Mesenchymal stem cell (in vitro differentiated cells and primary cell): ENCODE results near the gene FXYD6.

Experiments used
- DNase-seq: peaks from one replicate; pipeline ENCODE4 v3.0.0-alpha.2; 2013
- H2AFZ ChIP-seq: one replicate; pipeline ENCODE4 v1.6.1; 2013; ENCODE audit warnings: low read depth, mild to moderate bottlenecking, control low read depth, inconsistent platforms, low read length, moderate library complexity
- H2AK5ac ChIP-seq: 2 replicates; pipeline ENCODE4 v1.6.1; 2013; ENCODE audit warnings: low read length, moderate library complexity, mild to moderate bottlenecking, inconsistent platforms; ENCODE audit not compliant: severe bottlenecking
- H2BK120ac ChIP-seq: one replicate; pipeline ENCODE4 v1.6.1; 2013; ENCODE audit warnings: low read depth, mild to moderate bottlenecking, inconsistent platforms, low read length, moderate library complexity
- H2BK12ac ChIP-seq, 2 experiments: one replicate each; pipeline ENCODE4 v1.6.1; 2013; ENCODE audit warnings: inconsistent platforms in 2 of 2, low read length in 2 of 2, mild to moderate bottlenecking in 2 of 2, moderate library complexity in 2 of 2, control low read depth in 1 of 2
- H2BK15ac ChIP-seq: one replicate; pipeline ENCODE4 v1.6.1; 2013; ENCODE audit warnings: mild to moderate bottlenecking, low read depth, inconsistent platforms; ENCODE audit not compliant: poor library complexity, severe bottlenecking
- H2BK5ac ChIP-seq: 2 replicates; pipeline ENCODE4 v1.6.1; 2013; ENCODE audit warnings: low read depth, mild to moderate bottlenecking, low read length, control low read depth, inconsistent platforms; ENCODE audit not compliant: poor library complexity, severe bottlenecking
- H3K14ac ChIP-seq, 2 experiments: one replicate each; pipeline ENCODE4 v1.6.1; 2013; ENCODE audit warnings: inconsistent platforms in 2 of 2, low read length in 2 of 2, control low read depth in 1 of 2, mild to moderate bottlenecking in 1 of 2, moderate library complexity in 1 of 2
- H3K18ac ChIP-seq, 2 experiments: one replicate each; pipeline ENCODE4 v1.6.1; 2013; ENCODE audit warnings: inconsistent platforms in 2 of 2, low read length in 2 of 2, control low read depth in 1 of 2, low read depth in 1 of 2, mild to moderate bottlenecking in 1 of 2
- H3K23ac ChIP-seq, 2 experiments: one replicate each; pipeline ENCODE4 v1.6.1; 2013; ENCODE audit warnings: inconsistent platforms in 2 of 2, low read length in 2 of 2, mild to moderate bottlenecking in 2 of 2, moderate library complexity in 2 of 2, control low read depth in 1 of 2
- H3K27ac ChIP-seq: 2 replicates; pipeline ENCODE4 v1.5.1; 2013; ENCODE audit warnings: mild to moderate bottlenecking, moderate library complexity, low read length, control low read depth, inconsistent platforms; ENCODE audit not compliant: poor library complexity, severe bottlenecking
- H3K27me3 ChIP-seq, 2 experiments: 2 replicates each; pipeline versions ENCODE4 v1.6.1 to v1.7.0; 2013; ENCODE audit warnings: low read length in 2 of 2, mild to moderate bottlenecking in 2 of 2, moderate library complexity in 2 of 2, control low read depth in 1 of 2, inconsistent platforms in 1 of 2; ENCODE audit not compliant: control insufficient read depth in 1 of 2, insufficient read depth in 1 of 2
- H3K36me3 ChIP-seq, 2 experiments: 2 replicates each; pipeline versions ENCODE4 v1.6.1 to v1.7.0; 2013; ENCODE audit warnings: low read length in 2 of 2, control low read depth in 1 of 2, inconsistent platforms in 1 of 2, low read depth in 1 of 2, mild to moderate bottlenecking in 1 of 2; ENCODE audit not compliant: insufficient read depth in 2 of 2, control insufficient read depth in 1 of 2
- H3K4ac ChIP-seq, 2 experiments: one replicate each; pipeline ENCODE4 v1.6.1; 2013; ENCODE audit warnings: inconsistent platforms in 2 of 2, low read length in 2 of 2, mild to moderate bottlenecking in 2 of 2, moderate library complexity in 2 of 2, control low read depth in 1 of 2, low read depth in 1 of 2
- H3K4me1 ChIP-seq: 2 replicates; pipeline ENCODE4 v1.6.1; 2013; ENCODE audit warnings: low read depth, low read length, control low read depth; ENCODE audit not compliant: control insufficient read depth, insufficient read depth
- H3K4me2 ChIP-seq: 2 replicates; pipeline ENCODE4 v1.6.1; 2013; ENCODE audit warnings: low read length, mild to moderate bottlenecking, inconsistent platforms; ENCODE audit not compliant: poor library complexity, severe bottlenecking
- H3K4me3 ChIP-seq, 2 experiments: 2 replicates each; pipeline versions ENCODE4 v1.5.1 to v1.7.0; 2013; ENCODE audit warnings: low read length in 2 of 2, mild to moderate bottlenecking in 2 of 2, control low read depth in 1 of 2, low read depth in 1 of 2; ENCODE audit not compliant: insufficient read depth in 1 of 2
- H3K79me1 ChIP-seq: replicated peaks from 2 replicates; pipeline ENCODE4 v1.6.1; 2013; ENCODE audit warnings: mild to moderate bottlenecking, control low read depth, low read length, inconsistent platforms; ENCODE audit not compliant: poor library complexity, severe bottlenecking
- H3K9ac ChIP-seq: 2 replicates; pipeline ENCODE4 v1.7.0; 2013; ENCODE audit warnings: mild to moderate bottlenecking, low read length, moderate library complexity
- H3K9me3 ChIP-seq: 2 replicates; pipeline ENCODE4 v1.7.0; 2013; ENCODE audit warnings: mild to moderate bottlenecking, low read length; ENCODE audit not compliant: control insufficient read depth
- H4K8ac ChIP-seq: one replicate; pipeline ENCODE4 v1.6.1; 2013; ENCODE audit warnings: inconsistent platforms, mild to moderate bottlenecking, low read length, moderate library complexity
- H4K91ac ChIP-seq: one replicate; pipeline ENCODE4 v1.6.1; 2013; ENCODE audit warnings: mild to moderate bottlenecking, low read length, inconsistent platforms
- WGBS: methylation state at CpG from one replicate; pipeline ENCODE4 v1.1.7; 2013; ENCODE audit warnings: mixed read lengths; 5-methylcytosine and 5-hydroxymethylcytosine counted together

The FXYD6 gene

DNA sequence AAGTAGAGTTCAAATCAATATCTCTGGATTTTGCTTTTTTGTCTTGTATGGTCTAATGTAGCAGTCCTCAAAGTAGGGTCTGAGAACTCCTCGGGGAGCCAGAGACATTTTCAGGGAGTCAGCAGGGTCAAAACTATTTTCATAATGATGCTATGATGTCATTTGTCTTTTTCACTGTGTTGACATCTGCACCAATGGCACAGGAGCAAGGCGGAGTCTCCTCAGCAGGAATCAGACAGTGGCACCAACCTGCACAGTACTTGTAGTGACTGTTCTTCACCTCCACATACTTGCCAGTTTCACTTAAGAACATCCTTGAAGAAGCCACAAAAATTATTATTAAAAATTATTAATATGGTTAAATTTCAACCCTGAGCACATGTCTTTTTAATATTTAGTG, 14.9 kb upstream of the FXYD6 start:
- H4K91ac ChIP-seq, result no peak overlapping the region
- no peak overlapping the region for H2AK5ac ChIP-seq
- no peaks in the 10 kb centered on the region for H3K79me1 ChIP-seq
- H3K36me3 ChIP-seq, result no peaks in the 10 kb centered on the region
- H3K9me3 ChIP-seq, result no peaks in the 10 kb centered on the region
- no peak overlapping the region for H2BK15ac ChIP-seq
- H2BK12ac ChIP-seq, result peak overlapping the region in 1 of 2 experiments; percentile 83
- H3K4me3 ChIP-seq, result no peak overlapping the region
- peak overlapping the region; percentile 51 for H2BK5ac ChIP-seq
- no peak overlapping the region for H3K23ac ChIP-seq
- 91% methylated on average over 2 of the region's 2 CpGs for WGBS
- H3K18ac ChIP-seq, result peak overlapping the region in 1 of 2 experiments; percentile 38
- no peak overlapping the region for H2BK120ac ChIP-seq
- no peak overlapping the region for H3K9ac ChIP-seq
- DNase-seq, result no peak
- H3K4ac ChIP-seq, result no peak overlapping the region
- peaks cover 5% of the 10 kb centered on the region for H3K4me1 ChIP-seq
- H4K8ac ChIP-seq, result no peak overlapping the region
- no peak overlapping the region for H3K4me2 ChIP-seq
- no peak overlapping the region for H3K14ac ChIP-seq
- peaks cover 0 to 1% of the 10 kb centered on the region in 2 experiments for H3K27me3 ChIP-seq
- H2AFZ ChIP-seq, result no peak overlapping the region
- no peak overlapping the region for H3K27ac ChIP-seq

DNA sequence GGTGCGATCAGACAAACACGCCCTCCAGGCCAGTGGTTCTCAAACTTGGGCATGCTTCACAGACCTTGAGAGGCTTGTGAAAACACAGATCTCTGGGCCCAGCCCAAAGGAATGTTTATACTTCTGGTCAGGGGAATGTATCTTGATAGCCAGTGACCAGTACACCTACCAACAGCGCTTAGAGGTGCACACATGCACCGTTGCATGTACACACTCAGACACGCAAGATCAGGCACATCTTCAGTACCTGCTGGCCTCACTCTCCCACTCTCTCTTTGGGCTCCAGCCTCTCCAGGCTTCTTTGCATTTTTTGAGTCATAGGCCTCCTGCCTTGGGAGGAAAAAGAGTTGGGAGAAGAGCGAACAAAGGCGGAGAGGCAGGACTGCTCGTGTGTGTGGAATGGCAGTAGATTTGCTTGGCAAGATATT, 11.7 kb upstream of the FXYD6 start:
- Histone ChIP-seq H3K18ac (no peak overlapping the region), H3K27me3 (no peaks in the 10 kb centered on the region), H3K4me2 (no peak overlapping the region), H2BK120ac (no peak overlapping the region), H3K79me1 (no peaks in the 10 kb centered on the region), H3K23ac (no peak overlapping the region), H4K91ac (peak overlapping the region; percentile 4), H2BK12ac (peak overlapping the region in 1 of 2 experiments; percentile 80), H4K8ac (no peak overlapping the region), H2BK5ac (no peak overlapping the region), H2AK5ac (no peak overlapping the region), H3K4me1 (peaks cover 16% of the 10 kb centered on the region), H3K4me3 (no peak overlapping the region), H3K9me3 (no peaks in the 10 kb centered on the region), H2BK15ac (no peak overlapping the region), H2AFZ (peak overlapping the region; percentile 6), H3K36me3 (no peaks in the 10 kb centered on the region), H3K4ac (no peak overlapping the region), H3K9ac (no peak overlapping the region), H3K14ac (no peak overlapping the region), H3K27ac (no peak overlapping the region)
- WGBS, result 86% methylated on average over 8 of the region's 8 CpGs
- no peak for DNase-seq

DNA sequence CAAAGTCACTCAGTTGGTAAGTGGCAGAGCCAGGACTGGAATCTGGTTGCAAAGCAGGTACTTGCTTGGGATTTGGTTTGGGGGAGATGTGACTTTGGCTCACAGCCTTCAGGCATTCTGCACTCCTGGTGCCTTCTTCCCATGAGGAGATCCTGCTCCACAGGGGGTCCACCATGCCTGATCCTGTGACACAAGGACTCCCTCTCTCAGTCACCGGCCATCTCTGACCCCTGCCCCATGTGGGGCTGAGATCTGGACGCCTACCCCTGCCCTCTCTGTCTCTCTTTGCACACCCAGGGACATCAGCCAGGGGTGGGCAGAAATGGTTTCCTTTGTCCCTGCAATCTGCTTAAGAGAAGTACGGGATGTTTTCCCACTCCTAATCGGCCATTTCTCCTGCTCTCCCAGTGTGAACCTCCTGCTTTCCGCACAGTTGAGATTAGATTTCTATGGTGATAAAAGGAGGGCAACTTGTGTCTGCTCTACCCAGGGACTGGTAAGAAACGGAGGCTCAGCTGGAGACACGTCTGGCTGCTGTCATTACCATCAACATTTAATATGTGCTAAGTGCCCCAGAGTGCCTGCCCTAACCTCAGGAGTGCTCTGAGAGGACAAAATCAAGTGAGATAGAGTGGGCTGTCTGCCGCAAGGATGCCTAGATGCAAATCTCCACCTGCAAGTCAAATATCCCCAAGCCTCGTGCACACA, 11.1 kb upstream of the FXYD6 start:
- H3K27me3 ChIP-seq, result no peaks in the 10 kb centered on the region
- DNase-seq, result no peak

DNA sequence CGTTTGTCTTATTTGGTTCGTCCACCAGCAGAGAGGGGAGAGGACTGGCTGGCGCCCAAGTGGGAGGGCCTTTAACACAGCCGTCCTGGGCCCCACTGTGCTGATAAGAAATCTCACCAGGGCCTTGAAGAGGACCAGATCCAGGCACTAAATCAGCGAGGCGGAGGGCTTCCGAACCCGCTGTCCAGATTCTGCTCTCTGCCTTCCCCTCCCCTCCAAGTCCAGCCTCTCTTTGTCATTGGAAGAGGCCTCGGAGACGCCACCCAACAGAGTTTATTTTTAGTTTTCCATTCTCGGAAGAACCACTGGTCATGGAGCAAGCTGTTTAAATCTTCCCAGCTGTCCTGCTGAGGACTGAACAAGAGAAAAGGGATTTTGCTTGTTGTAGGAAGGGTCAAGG, 9.3 kb upstream of the FXYD6 start:
- H2AK5ac ChIP-seq, result no peak overlapping the region
- peaks cover 16% of the 10 kb centered on the region for H3K4me1 ChIP-seq
- peak overlapping the region in 1 of 2 experiments; percentile 65 for H3K4me3 ChIP-seq
- H2AFZ ChIP-seq, result peak overlapping the region; percentile 23
- peak; percentile 96 for DNase-seq
- no peak overlapping the region for H2BK12ac ChIP-seq
- H2BK15ac ChIP-seq, result no peak overlapping the region
- no peak overlapping the region for H3K4ac ChIP-seq
- no peak overlapping the region for H3K4me2 ChIP-seq
- H3K18ac ChIP-seq, result peak overlapping the region; percentile 58 to 100
- no peak overlapping the region for H4K91ac ChIP-seq
- H2BK5ac ChIP-seq, result no peak overlapping the region
- no peaks in the 10 kb centered on the region for H3K9me3 ChIP-seq
- H3K9ac ChIP-seq, result peak overlapping the region; percentile 84
- H2BK120ac ChIP-seq, result peak overlapping the region; percentile 78
- no peaks in the 10 kb centered on the region for H3K36me3 ChIP-seq
- H3K27ac ChIP-seq, result no peak overlapping the region
- H3K23ac ChIP-seq, result no peak overlapping the region
- peaks cover 16 to 17% of the 10 kb centered on the region in 2 experiments for H3K27me3 ChIP-seq
- H3K79me1 ChIP-seq, result no peaks in the 10 kb centered on the region
- H3K14ac ChIP-seq, result no peak overlapping the region
- peak overlapping the region; percentile 24 for H4K8ac ChIP-seq
- WGBS, result 9% methylated on average over 11 of the region's 11 CpGs

More for the DNA sequence above, 11.1 kb upstream of the FXYD6 start:
- peak overlapping the region; percentile 62 for H2BK15ac ChIP-seq
- H2BK5ac ChIP-seq, result no peak overlapping the region
- H3K9ac ChIP-seq, result no peak overlapping the region
- H4K8ac ChIP-seq, result peak overlapping the region; percentile 66
- H4K91ac ChIP-seq, result peak overlapping the region; percentile 34
- no peak overlapping the region for H3K4me2 ChIP-seq
- H2AFZ ChIP-seq, result no peak overlapping the region
- H3K36me3 ChIP-seq, result no peaks in the 10 kb centered on the region
- H3K4me3 ChIP-seq, result no peak overlapping the region
- H3K4me1 ChIP-seq, result peaks cover 16% of the 10 kb centered on the region
- no peak overlapping the region for H3K27ac ChIP-seq
- peak overlapping the region in 1 of 2 experiments; percentile 63 for H3K14ac ChIP-seq
- H2BK120ac ChIP-seq, result peak overlapping the region; percentile 71
- H3K9me3 ChIP-seq, result no peaks in the 10 kb centered on the region
- H3K18ac ChIP-seq, result peak overlapping the region; percentile 1 to 64
- H2BK12ac ChIP-seq, result peak overlapping the region; percentile 75 to 94
- H3K4ac ChIP-seq, result peak overlapping the region; percentile 27 to 68
- no peaks in the 10 kb centered on the region for H3K79me1 ChIP-seq
- H2AK5ac ChIP-seq, result no peak overlapping the region
- H3K23ac ChIP-seq, result no peak overlapping the region
- WGBS, result 65% methylated on average over 9 of the region's 9 CpGs
